GM12875 (cell line): ENCODE measurements around the gene OR6K2.

Experiments used
- H3K4me3 ChIP-seq: one replicate; pipeline ENCODE4 v1.5.1; 2011; ENCODE audit warnings: low read depth, low read length, control low read depth
- CTCF ChIP-seq: IDR thresholded peaks from 2 replicates; pipeline ENCODE4 v1.5.1; 2011; ENCODE audit warnings: low read depth, mild to moderate bottlenecking, control low read depth, inconsistent platforms, low read length, moderate library complexity, borderline replicate concordance; ENCODE audit not compliant: insufficient read depth

The OR6K2 gene

GRCh38 chr1:158686111-158687009, 14.1 kb downstream of the OR6K2 start, which contains the start of gene SPTA1:
Gene SPTA1, minus strand, starts transcription at chr1:158686715. Its CDS starts 198 bp downstream, at chr1:158686517.
- H3K4me3 ChIP-seq: no peak within 1 kb of the TSS
- TF ChIP-seq CTCF: no peak

GRCh38 chr1:158685085-158685484, 15.4 kb downstream of the OR6K2 start:
- no peak overlapping the region for H3K4me3 ChIP-seq
- TF ChIP-seq CTCF: no peak

- TF ChIP-seq CTCF: no peak
Measured at GRCh38 chr1:158681606-158682005, 18.8 kb downstream of the OR6K2 start.

GRCh38 chr1:158679289-158679688, 21.2 kb downstream of the OR6K2 start:
- H3K4me3 ChIP-seq: no peak overlapping the region
- TF ChIP-seq CTCF: no peak

More at GRCh38 chr1:158681606-158682005, 18.8 kb downstream of the OR6K2 start:
- no peak overlapping the region for H3K4me3 ChIP-seq

- no peak for TF ChIP-seq CTCF
- no peak overlapping the region for H3K4me3 ChIP-seq
Measured at GRCh38 chr1:158675563-158676323, 24.7 kb downstream of the OR6K2 start.

GRCh38 chr1:158674302-158674701, 26.1 kb downstream of the OR6K2 start:
- no peak for TF ChIP-seq CTCF
- no peak overlapping the region for H3K4me3 ChIP-seq
